A549 (cell line): ENCODE data around the gene FOXP1. TPM values are rescaled to one million over a fixed set of nuclear protein-coding genes. Genes with fewer than 3 reads are reported as not detected.
A peak's percentile ranks its signal among the peaks of the same experiment; 100 is the strongest.

Experiments used
- ATAC-seq, 2 experiments: fragments of 200-7000 bp in 1 of 2; fragments of >200 bp in 1 of 2; cut with Nextera tagmentation in 1 of 2; cut with Tn5 transposase in 1 of 2; 3 replicates each; pipeline versions ENCODE4 v1.8.0 to v1.9.1; 2018 to 2020; ENCODE audit warnings: mild to moderate bottlenecking in 1 of 2, moderate library complexity in 1 of 2
- CTCF ChIA-PET: fragments of 300-600 bp; sonication (Branson Sonifier 250); formaldehyde crosslinking; extraction: SDS; loops from one replicate; lab custom pipeline; 2021; ENCODE audit warnings: antibody characterized with exemption, inconsistent platforms; lab: Yijun Ruan, JAX
- POLR2A ChIA-PET: fragments of 350-600 bp; formaldehyde crosslinking; extraction: SDS; loops from one replicate; lab custom pipeline; 2021; ENCODE audit warnings: antibody characterized with exemption, inconsistent platforms; lab: Yijun Ruan, JAX
- DNase-seq, 2 experiments: peaks; one replicate each; pipeline versions ENCODE4 v3.0.0 to v3.0.0-alpha.2; 2011 to 2016; ENCODE audit warnings: low read depth in 1 of 2, low spot score in 1 of 2
- FAIRE-seq: peaks from 2 replicates; lab custom pipeline; 2011; peaks lifted over from hg19 to GRCh38; lab: Jason Lieb, UNC
- H3K27ac ChIP-seq, 2 experiments: fragments of >200 bp; sonication (Bioruptor Twin); formaldehyde crosslinking; 3 replicates each; pipeline ENCODE4 v1.5.1; 2016 to 2017
- H3K4me1 ChIP-seq: fragments of >200 bp; sonication (Bioruptor Twin); formaldehyde crosslinking; 3 replicates; pipeline ENCODE4 v1.6.1; 2016
- H3K4me2 ChIP-seq: fragments of >200 bp; sonication (Bioruptor Twin); formaldehyde crosslinking; 3 replicates; pipeline ENCODE4 v1.6.1; 2016
- H3K4me3 ChIP-seq: fragments of >200 bp; sonication (Bioruptor Twin); formaldehyde crosslinking; 3 replicates; pipeline ENCODE4 v1.5.1; 2016
- H3K9me3 ChIP-seq: fragments of >200 bp; sonication (Bioruptor Twin); formaldehyde crosslinking; 3 replicates; pipeline ENCODE4 v1.6.1; 2016
- ATOH8 ChIP-seq: fragments of 250-450 bp; sonication (Bioruptor Pico); IDR thresholded peaks from 2 replicates; pipeline ENCODE4 v1.5.0; 2020; ENCODE audit warnings: low read depth, mild to moderate bottlenecking, moderate library complexity
- BHLHE40 ChIP-seq: IDR thresholded peaks from 2 replicates; pipeline ENCODE4 v1.6.1; 2012; ENCODE audit warnings: low read depth, low read length, inconsistent platforms
- CTCF ChIP-seq: fragments of >200 bp; sonication (Bioruptor Twin); formaldehyde crosslinking; IDR thresholded peaks from 3 replicates; pipeline ENCODE4 v1.5.1; 2016
- ESRRA ChIP-seq: fragments of 150-350 bp; IDR thresholded peaks from 2 replicates; pipeline ENCODE4 v1.6.1; 2014; ENCODE audit warnings: mild to moderate bottlenecking, low read length, borderline replicate concordance
- FOSL2 ChIP-seq, 2 experiments: fragments of 450-650 bp in 1 of 2; fragments of >200 bp in 1 of 2; sonication (Bioruptor Twin) in 1 of 2; formaldehyde crosslinking; IDR thresholded peaks; 2 replicates each; pipeline versions ENCODE4 v1.5.0 to v1.6.1; 2016 to 2020; ENCODE audit warnings: mild to moderate bottlenecking in 1 of 2, moderate library complexity in 1 of 2
- HDAC2 ChIP-seq: fragments of 200-600 bp; sonication (generic); IDR thresholded peaks from 2 replicates; pipeline ENCODE4 v1.6.1; 2016
- HMGXB4 ChIP-seq: fragments of 250-450 bp; sonication (Bioruptor Pico); IDR thresholded peaks from 2 replicates; pipeline ENCODE4 v1.5.0; 2021; ENCODE audit warnings: mild to moderate bottlenecking, moderate library complexity, borderline replicate concordance
- HOXA7 ChIP-seq: fragments of 250-450 bp; sonication (Bioruptor Pico); IDR thresholded peaks from 2 replicates; pipeline ENCODE4 v1.5.0; 2020; ENCODE audit warnings: mild to moderate bottlenecking, moderate library complexity
- HOXB13 ChIP-seq: fragments of 250-450 bp; sonication (Bioruptor Pico); IDR thresholded peaks from 2 replicates; pipeline ENCODE4 v1.5.0; 2020; ENCODE audit warnings: low read depth, mild to moderate bottlenecking, moderate library complexity
- JUN ChIP-seq, 2 experiments: fragments of >200 bp; sonication (Bioruptor Twin); formaldehyde crosslinking; IDR thresholded peaks; 2 replicates in 1 of 2; 3 replicates in 1 of 2; pipeline ENCODE4 v1.6.1; 2016 to 2017
- KDM1A ChIP-seq: fragments of 200-600 bp; sonication (generic); IDR thresholded peaks from 2 replicates; pipeline ENCODE4 v1.6.1; 2016; ENCODE audit warnings: low read depth, mild to moderate bottlenecking
- KDM5A ChIP-seq: fragments of 200-600 bp; sonication (generic); IDR thresholded peaks from 2 replicates; pipeline ENCODE4 v1.6.1; 2016; ENCODE audit warnings: antibody characterized with exemption, mild to moderate bottlenecking
- MAFK ChIP-seq: fragments of 450-650 bp; IDR thresholded peaks from 2 replicates; pipeline ENCODE4 v1.6.1; 2014; ENCODE audit not compliant: partially characterized antibody
- MAX ChIP-seq: IDR thresholded peaks from 2 replicates; pipeline ENCODE4 v1.6.1; 2012
- NFE2L2 ChIP-seq: fragments of 150-350 bp; conservative IDR thresholded peaks from 2 replicates; pipeline ENCODE4 v1.6.1; 2014; ENCODE audit warnings: low read length
- NPAS2 ChIP-seq: fragments of 250-450 bp; sonication (Bioruptor Pico); IDR thresholded peaks from 2 replicates; pipeline ENCODE4 v1.8.0; 2022; ENCODE audit warnings: mild to moderate bottlenecking, moderate library complexity, borderline replicate concordance
- POLR2AphosphoS2 ChIP-seq: conservative IDR thresholded peaks from 2 replicates; pipeline ENCODE4 v1.6.1; 2012; ENCODE audit warnings: low read length, improper control_type of control experiment, inconsistent platforms
- RARB ChIP-seq: fragments of 250-450 bp; sonication (Bioruptor Pico); IDR thresholded peaks from 2 replicates; pipeline ENCODE4 v1.8.0; 2021; ENCODE audit warnings: mild to moderate bottlenecking, moderate library complexity
- RFX5 ChIP-seq: fragments of 450-650 bp; IDR thresholded peaks from 2 replicates; pipeline ENCODE4 v1.7.1; 2014; ENCODE audit warnings: antibody characterized with exemption, mild to moderate bottlenecking, moderate library complexity
- RNF2 ChIP-seq: fragments of 200-600 bp; sonication (generic); IDR thresholded peaks from 2 replicates; pipeline ENCODE4 v1.6.1; 2016; ENCODE audit warnings: low read depth, mild to moderate bottlenecking, antibody characterized with exemption, moderate library complexity, borderline replicate concordance
- WGBS: methylation state at CpG from one replicate; pipeline ENCODE4 v1.1.6; 2017; ENCODE audit errors: missing lambda C conversion rate; 5-methylcytosine and 5-hydroxymethylcytosine counted together
- polyA plus RNA-seq, 4 experiments: library from polyadenylated mRNA; depleted of rRNA in 3 of 4; stranded (reverse); fragments of >200 nt; fragmentation: RNase III in 1 of 4; extraction: RNeasy Plus Mini Kit Qiagen cat#74134 plus additional on column Dnase treatment in 1 of 4; gene quantifications; 2 replicates in 3 of 4; 3 replicates in 1 of 4; pipeline ENCODE4 v1.2.3, GENCODE V29; 2011 to 2017

FOXP1 gene
- polyA plus RNA-seq, 2 of the 4 experiments (the other 2 are of a cell fraction): 12.8 to 13.9 TPM

- TF ChIP-seq KDM1A: no peak
Measured at GRCh38 chr3:71208211-71209095, 375.1 kb downstream of the FOXP1 start (continued).

- no peak for ATAC-seq
- H3K27ac ChIP-seq: peak overlapping the region; percentile 9 to 73; a peak in 3 of 6 replicates
- H3K4me3 ChIP-seq: no peak overlapping the region
- 93% methylated on average over 3 of the region's 3 CpGs for WGBS
- no peak for DNase-seq
- ChIA-PET POLR2A (no interaction called here), CTCF (no interaction called here)
- H3K9me3 ChIP-seq: no peaks in the 10 kb centered on the region
- no peak for TF ChIP-seq POLR2AphosphoS2
- TF ChIP-seq ESRRA: no peak
- TF ChIP-seq NPAS2 (CRISPR knock-in tag): no peak
- no peak for TF ChIP-seq CTCF
- no peak for TF ChIP-seq HOXA7 (CRISPR knock-in tag)
- no peak for TF ChIP-seq RARB
- no peak for TF ChIP-seq MAX
- TF ChIP-seq KDM5A: no peak
- peak overlapping the region; percentile 53; the same call in 2 of the 3 replicates for H3K4me2 ChIP-seq
- H3K4me1 ChIP-seq: peaks cover 51% of the 10 kb centered on the region
- no peak for FAIRE-seq
Measured at GRCh38 chr3:71207632-71208031, 375.9 kb downstream of the FOXP1 start.

GRCh38 chr3:71206305-71207165 lies 377.0 kb downstream of the FOXP1 start:
- CTCF ChIA-PET: no interaction called here

More at GRCh38 chr3:71206305-71207165, 377.0 kb downstream of the FOXP1 start:
- H3K4me1 ChIP-seq: peaks cover 51% of the 10 kb centered on the region
- no peak overlapping the region for H3K4me3 ChIP-seq
- no peak overlapping the region; a peak in 1 of 6 replicates for H3K27ac ChIP-seq
- no peak for FAIRE-seq
- POLR2A ChIA-PET: no interaction called here
- H3K4me2 ChIP-seq: no peak overlapping the region
- WGBS: 92% methylated on average over 10 of the region's 10 CpGs
- no peaks in the 10 kb centered on the region for H3K9me3 ChIP-seq
- DNase-seq: no peak
- no peak for TF ChIP-seq RFX5
- TF ChIP-seq RNF2: no peak
- no peak for TF ChIP-seq JUN (IDR thresholded peaks at IDR 0.05)
- no peak for TF ChIP-seq HDAC2
- TF ChIP-seq HOXB13 (CRISPR knock-in tag): no peak
- TF ChIP-seq FOSL2 (IDR thresholded peaks at IDR 0.05): no peak
- no peak for TF ChIP-seq FOSL2 (CRISPR knock-in tag; IDR thresholded peaks at IDR 0.05)
- no peak for TF ChIP-seq HMGXB4 (CRISPR knock-in tag)
- TF ChIP-seq NFE2L2: no peak
- TF ChIP-seq MAFK: no peak
- no peak for TF ChIP-seq POLR2AphosphoS2
- no peak for TF ChIP-seq BHLHE40
- TF ChIP-seq ATOH8 (CRISPR knock-in tag): no peak
- no peak for ATAC-seq
